PC-3 (cell line): ENCODE results near the gene FAM53B. TPM values are rescaled to one million over a fixed set of nuclear protein-coding genes. Genes with fewer than 3 reads are reported as not detected.

Experiments
- ATAC-seq: fragments of 200-7000 bp; cut with Tn5 transposase; 2 replicates; pipeline ENCODE4 v1.9.1; 2020; ENCODE audit warnings: mild to moderate bottlenecking, moderate library complexity
- BruUV-seq: library from RNA; stranded (reverse); fragments of 400-500 nt; replicated peaks from 2 replicates; lab custom pipeline; 2021; lab: Mats Ljungman, UMichigan
- CTCF ChIA-PET: fragments of 300-600 bp; sonication (Branson Sonifier 250); formaldehyde crosslinking; loops from one replicate; lab custom pipeline; 2022; ENCODE audit warnings: antibody characterized with exemption; lab: Charles Lee
- POLR2A ChIA-PET: fragments of 300-600 bp; sonication (Branson Sonifier 250); formaldehyde crosslinking; loops from one replicate; lab custom pipeline; 2022; ENCODE audit warnings: antibody characterized with exemption; ENCODE audit not compliant: unreplicated experiment; lab: Charles Lee
- DNase-seq: peaks from one replicate; pipeline ENCODE4 v3.0.0-alpha.2; 2015
- H2AFZ ChIP-seq: fragments of 300-600 bp; sonication (generic); 2 replicates; pipeline ENCODE4 v1.6.0; 2016; ENCODE audit warnings: antibody characterized with exemption, low read length
- H3F3A ChIP-seq: fragments of 300-600 bp; sonication (generic); one replicate; pipeline ENCODE4 v1.6.0; 2017; ENCODE audit warnings: antibody characterized with exemption, low read length, control low read depth, mild to moderate bottlenecking; ENCODE audit not compliant: unreplicated experiment
- H3K27ac ChIP-seq: fragments of 300-600 bp; sonication (generic); 2 replicates; pipeline ENCODE4 v1.5.1; 2016; ENCODE audit warnings: mild to moderate bottlenecking, low read length
- H3K27me3 ChIP-seq: fragments of 300-600 bp; sonication (generic); 2 replicates; pipeline ENCODE4 v1.6.1; 2016; ENCODE audit warnings: low read length, mixed read lengths
- H3K36me3 ChIP-seq: fragments of 300-600 bp; sonication (generic); 2 replicates; pipeline ENCODE4 v1.6.1; 2016; ENCODE audit warnings: low read depth, mixed run types, low read length, mixed read lengths
- H3K4me1 ChIP-seq: fragments of 300-600 bp; sonication (generic); 2 replicates; pipeline ENCODE4 v1.5.1; 2016; ENCODE audit warnings: low read length; ENCODE audit not compliant: insufficient read depth
- H3K4me2 ChIP-seq: fragments of 300-600 bp; sonication (generic); 2 replicates; pipeline ENCODE4 v1.6.0; 2016; ENCODE audit warnings: low read length
- H3K4me3 ChIP-seq: fragments of 300-600 bp; sonication (generic); 2 replicates; pipeline ENCODE4 v1.5.1; 2016; ENCODE audit warnings: mild to moderate bottlenecking, low read length, mixed read lengths
- H3K79me2 ChIP-seq: fragments of 300-600 bp; sonication (generic); 2 replicates; pipeline ENCODE4 v1.6.1; 2017; ENCODE audit warnings: low read length, mixed read lengths
- H3K9ac ChIP-seq: fragments of 300-600 bp; sonication (generic); 2 replicates; pipeline ENCODE4 v1.6.0; 2016; ENCODE audit warnings: mild to moderate bottlenecking, low read length
- H3K9me2 ChIP-seq: fragments of 300-600 bp; sonication (generic); replicated peaks from 2 replicates; pipeline ENCODE4 v1.6.1; 2016; ENCODE audit warnings: mixed run types, low read length, mixed read lengths
- H3K9me3 ChIP-seq: fragments of 300-600 bp; sonication (generic); 2 replicates; pipeline ENCODE4 v1.6.1; 2016; ENCODE audit warnings: low read length, mixed read lengths
- H4K20me1 ChIP-seq: fragments of 300-600 bp; sonication (generic); 2 replicates; pipeline ENCODE4 v1.6.1; 2016; ENCODE audit warnings: low read length, mixed read lengths
- EZH2 ChIP-seq: fragments of 300-600 bp; sonication (generic); IDR thresholded peaks from one replicate; pipeline ENCODE4 v1.6.1; 2017; ENCODE audit warnings: antibody characterized with exemption, mild to moderate bottlenecking, low read length; ENCODE audit not compliant: unreplicated experiment
- EZH2phosphoT487 ChIP-seq: fragments of 300-600 bp; sonication (generic); IDR thresholded peaks from 2 replicates; pipeline ENCODE4 v1.6.1; 2018; ENCODE audit warnings: mild to moderate bottlenecking, antibody characterized with exemption, low read length, borderline replicate concordance
- intact Hi-C: fragments of 100-400 bp; cut with micrococcal nuclease; formaldehyde crosslinking; loops from 2 replicates; pipeline ENCODE4 v1.9.0; 2023
- total RNA-seq: library from RNA; depleted of rRNA; stranded (reverse); fragments of >200 nt; gene quantifications from 2 replicates; pipeline ENCODE4 v1.2.3, GENCODE V29; 2014
- TF ChIP-seq, protein P1 (sequence below): fragments of 300-600 bp; sonication (generic); conservative IDR thresholded peaks from 2 replicates; pipeline ENCODE4 v1.5.1; 2017; ENCODE audit warnings: antibody characterized with exemption, low read depth, mild to moderate bottlenecking, low read length

FAM53B gene
- total RNA-seq, 1 experiment from 2014 or later, result 19.4 TPM

DNA sequence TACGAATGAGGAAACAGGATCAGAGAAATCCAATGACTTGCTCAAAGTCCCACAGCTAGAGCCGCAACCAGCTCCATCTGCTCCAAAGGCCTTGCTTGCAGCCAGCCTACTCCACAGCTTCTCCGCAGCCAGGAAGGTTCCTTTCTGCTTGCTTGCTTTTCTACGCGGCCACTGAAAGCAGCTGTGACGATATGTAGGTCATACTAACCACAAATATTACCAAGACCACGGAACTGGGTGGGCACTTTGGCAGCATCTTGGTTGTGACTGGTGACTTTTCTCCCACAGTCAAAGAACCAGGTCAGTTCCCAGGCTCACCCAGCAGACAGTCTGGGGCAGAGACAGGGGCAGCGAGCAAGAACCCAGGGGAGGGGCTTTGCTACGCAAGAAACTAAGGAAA, 86.4 kb downstream of the FAM53B start:
- Histone ChIP-seq H2AFZ (no peak overlapping the region), H3K27me3 (no peaks in the 10 kb centered on the region), H3K9ac (no peak overlapping the region), H3K9me2 (no peaks in the 10 kb centered on the region), H3K9me3 (no peaks in the 10 kb centered on the region), H3K4me3 (no peak overlapping the region), H3K27ac (no peak overlapping the region), H4K20me1 (no peaks in the 10 kb centered on the region), H3K36me3 (no peaks in the 10 kb centered on the region), H3K4me2 (no peak overlapping the region), H3K79me2 (no peaks in the 10 kb centered on the region), H3K4me1 (no peaks in the 10 kb centered on the region), H3F3A (no peaks in the 10 kb centered on the region)
- no TSS peak for BruUV-seq
- TF ChIP-seq EZH2, result no peak
- TF ChIP-seq EZH2phosphoT487, result no peak
- TF ChIP-seq, protein P1, sequence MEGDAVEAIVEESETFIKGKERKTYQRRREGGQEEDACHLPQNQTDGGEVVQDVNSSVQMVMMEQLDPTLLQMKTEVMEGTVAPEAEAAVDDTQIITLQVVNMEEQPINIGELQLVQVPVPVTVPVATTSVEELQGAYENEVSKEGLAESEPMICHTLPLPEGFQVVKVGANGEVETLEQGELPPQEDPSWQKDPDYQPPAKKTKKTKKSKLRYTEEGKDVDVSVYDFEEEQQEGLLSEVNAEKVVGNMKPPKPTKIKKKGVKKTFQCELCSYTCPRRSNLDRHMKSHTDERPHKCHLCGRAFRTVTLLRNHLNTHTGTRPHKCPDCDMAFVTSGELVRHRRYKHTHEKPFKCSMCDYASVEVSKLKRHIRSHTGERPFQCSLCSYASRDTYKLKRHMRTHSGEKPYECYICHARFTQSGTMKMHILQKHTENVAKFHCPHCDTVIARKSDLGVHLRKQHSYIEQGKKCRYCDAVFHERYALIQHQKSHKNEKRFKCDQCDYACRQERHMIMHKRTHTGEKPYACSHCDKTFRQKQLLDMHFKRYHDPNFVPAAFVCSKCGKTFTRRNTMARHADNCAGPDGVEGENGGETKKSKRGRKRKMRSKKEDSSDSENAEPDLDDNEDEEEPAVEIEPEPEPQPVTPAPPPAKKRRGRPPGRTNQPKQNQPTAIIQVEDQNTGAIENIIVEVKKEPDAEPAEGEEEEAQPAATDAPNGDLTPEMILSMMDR, result no peak
- ATAC-seq, result no peak
- intact Hi-C loops, result no loop called here
- no peak for DNase-seq
- CTCF ChIA-PET, result no interaction called here
- POLR2A ChIA-PET, result no interaction called here

DNA sequence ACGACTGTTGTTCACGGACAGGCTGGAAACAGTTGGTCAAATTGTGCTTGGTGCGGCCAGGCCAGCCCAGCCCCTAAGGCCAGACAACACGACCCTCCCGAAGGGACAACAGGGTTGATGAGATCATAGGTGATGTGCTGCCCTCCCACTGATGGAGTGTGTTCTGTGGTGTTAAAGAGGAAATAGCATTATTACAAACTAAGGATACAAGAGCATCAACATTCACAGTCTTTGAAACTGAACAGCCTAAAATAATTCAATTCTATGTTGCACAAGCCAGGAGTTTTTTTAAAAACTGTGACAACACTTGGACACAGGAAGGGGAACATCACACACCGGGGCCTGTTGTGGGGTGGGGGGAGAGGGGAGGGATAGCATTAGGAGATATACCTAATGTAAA, 87.6 kb downstream of the FAM53B start:
- no peaks in the 10 kb centered on the region for H3K4me1 ChIP-seq
- H4K20me1 ChIP-seq, result no peaks in the 10 kb centered on the region
- no peak overlapping the region for H3K4me3 ChIP-seq
- H3K9me3 ChIP-seq, result no peaks in the 10 kb centered on the region
- H3K4me2 ChIP-seq, result no peak overlapping the region
- ChIA-PET CTCF (no interaction called here), POLR2A (no interaction called here)
- no peaks in the 10 kb centered on the region for H3K36me3 ChIP-seq
- no TSS peak for BruUV-seq
- ATAC-seq (no peak), DNase-seq (no peak)
- H3K9ac ChIP-seq, result no peak overlapping the region
- no peaks in the 10 kb centered on the region for H3K27me3 ChIP-seq
- H3K9me2 ChIP-seq, result no peaks in the 10 kb centered on the region
- H2AFZ ChIP-seq, result no peak overlapping the region
- intact Hi-C loops, result no loop called here
- no peak overlapping the region for H3K27ac ChIP-seq
- no peaks in the 10 kb centered on the region for H3K79me2 ChIP-seq
- no peak for TF ChIP-seq EZH2phosphoT487
- TF ChIP-seq, protein P1, result no peak
- no peak for TF ChIP-seq EZH2
- H3F3A ChIP-seq, result no peaks in the 10 kb centered on the region

DNA sequence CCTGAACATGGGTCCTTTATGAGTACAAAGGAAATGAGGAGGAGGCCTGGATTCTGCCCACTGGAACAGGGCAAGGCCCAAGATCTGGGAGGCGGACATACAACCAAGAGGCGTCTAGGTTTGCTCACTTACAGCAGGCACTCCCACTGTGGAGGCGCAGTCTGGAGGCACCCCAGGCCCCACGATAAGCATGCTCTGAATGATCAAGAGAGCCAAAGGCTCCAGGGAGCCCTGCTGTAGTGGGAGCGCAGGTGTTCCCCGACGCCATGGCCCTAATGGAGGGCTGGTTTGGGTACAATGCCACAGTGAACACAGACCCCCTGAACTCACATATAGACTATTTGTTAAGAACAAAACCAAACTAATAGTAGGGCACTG, 88.1 kb downstream of the FAM53B start:
- Histone ChIP-seq H3K4me1 (no peaks in the 10 kb centered on the region), H3K9me2 (no peaks in the 10 kb centered on the region), H3K27me3 (no peaks in the 10 kb centered on the region), H4K20me1 (no peaks in the 10 kb centered on the region), H3K9me3 (no peaks in the 10 kb centered on the region), H3K27ac (no peak overlapping the region), H3K4me3 (no peak overlapping the region), H3K9ac (no peak overlapping the region), H3K36me3 (no peaks in the 10 kb centered on the region), H3K79me2 (no peaks in the 10 kb centered on the region), H2AFZ (no peak overlapping the region), H3F3A (no peaks in the 10 kb centered on the region), H3K4me2 (no peak overlapping the region)
- TF ChIP-seq EZH2phosphoT487 (no peak), EZH2 (no peak)
- TF ChIP-seq, protein P1, result no peak
- intact Hi-C loops, result no loop called here
- CTCF ChIA-PET, result no interaction called here
- POLR2A ChIA-PET, result no interaction called here
- no TSS peak for BruUV-seq
- ATAC-seq (no peak), DNase-seq (no peak)
